SK-N-SH (cell line): ENCODE measurements around the gene DDX28.

Experiments
- ELF1 ChIP-seq: IDR thresholded peaks from 2 replicates; pipeline ENCODE4 v1.4.0; 2012
- POLR2AphosphoS5 ChIP-seq: IDR thresholded peaks from 2 replicates; pipeline ENCODE4 v1.6.1; 2012; ENCODE audit warnings: low read depth, low read length
- YY1 ChIP-seq: IDR thresholded peaks from 2 replicates; pipeline ENCODE4 v1.4.0; 2012; ENCODE audit warnings: low read depth, mild to moderate bottlenecking
- TF ChIP-seq, protein P1 (sequence below): fragments of 200-600 bp; sonication (generic); IDR thresholded peaks from 2 replicates; pipeline ENCODE4 v1.6.1; 2017; ENCODE audit warnings: antibody characterized with exemption, mild to moderate bottlenecking, moderate library complexity

GRCh38 chr16:68033101-68033500, 10.1 kb upstream of the DDX28 start:
- TF ChIP-seq POLR2AphosphoS5 (no peak), ELF1 (no peak), YY1 (no peak)
- TF ChIP-seq, protein P1, sequence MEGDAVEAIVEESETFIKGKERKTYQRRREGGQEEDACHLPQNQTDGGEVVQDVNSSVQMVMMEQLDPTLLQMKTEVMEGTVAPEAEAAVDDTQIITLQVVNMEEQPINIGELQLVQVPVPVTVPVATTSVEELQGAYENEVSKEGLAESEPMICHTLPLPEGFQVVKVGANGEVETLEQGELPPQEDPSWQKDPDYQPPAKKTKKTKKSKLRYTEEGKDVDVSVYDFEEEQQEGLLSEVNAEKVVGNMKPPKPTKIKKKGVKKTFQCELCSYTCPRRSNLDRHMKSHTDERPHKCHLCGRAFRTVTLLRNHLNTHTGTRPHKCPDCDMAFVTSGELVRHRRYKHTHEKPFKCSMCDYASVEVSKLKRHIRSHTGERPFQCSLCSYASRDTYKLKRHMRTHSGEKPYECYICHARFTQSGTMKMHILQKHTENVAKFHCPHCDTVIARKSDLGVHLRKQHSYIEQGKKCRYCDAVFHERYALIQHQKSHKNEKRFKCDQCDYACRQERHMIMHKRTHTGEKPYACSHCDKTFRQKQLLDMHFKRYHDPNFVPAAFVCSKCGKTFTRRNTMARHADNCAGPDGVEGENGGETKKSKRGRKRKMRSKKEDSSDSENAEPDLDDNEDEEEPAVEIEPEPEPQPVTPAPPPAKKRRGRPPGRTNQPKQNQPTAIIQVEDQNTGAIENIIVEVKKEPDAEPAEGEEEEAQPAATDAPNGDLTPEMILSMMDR, result no peak
